ENCODE results near the gene MASP1.
"Not testable (repeated sequence)": the region's sequence is repeated elsewhere in the genome, so short reads cannot be mapped to it uniquely, and the experiment has no call there.

Gene MASP1

DNA sequence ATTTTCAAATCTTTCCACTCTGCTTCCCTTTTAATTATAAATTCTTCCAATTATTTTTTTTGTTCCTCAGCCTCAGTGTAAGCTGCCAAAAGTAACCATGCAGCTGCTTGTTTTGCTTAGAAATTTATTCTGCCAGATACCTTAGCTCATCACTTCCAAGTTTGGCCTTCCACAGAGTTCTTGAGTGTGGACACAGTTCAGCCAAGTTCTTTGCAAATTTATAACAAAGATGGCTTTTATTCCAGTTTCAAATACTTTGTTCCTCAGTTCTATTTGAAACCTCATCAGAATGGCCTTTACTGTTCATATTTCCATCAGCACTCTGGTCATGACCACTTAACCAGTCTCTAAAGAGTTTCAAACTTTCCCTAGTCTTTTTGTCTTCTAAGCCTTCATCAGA, 83.9 kb downstream of the MASP1 start:
- no peak overlapping the region for H3K9ac ChIP-seq (ENCODE audit: insufficient read length)
- no peaks in the 10 kb centered on the region for H3K9me3 ChIP-seq (ENCODE audit: low read depth, low read length)
- DNase-seq (ENCODE audit: low read depth, low spot score) = no peak
- no peaks in the 10 kb centered on the region for H3K36me3 ChIP-seq (ENCODE audit: insufficient read depth, low read length)
- H3K4me3 ChIP-seq = no peak overlapping the region
- TF ChIP-seq FOXP2 (optimal IDR thresholded peaks at IDR 0.05; ENCODE audit: control extremely low read depth, extremely low read length, insufficient read depth) (no peak), EZH2 (IDR thresholded peaks at IDR 0.05) (no peak), POLR2AphosphoS5 (IDR thresholded peaks at IDR 0.05; ENCODE audit: borderline replicate concordance, low read depth, low read length) (no peak)
- H3K27ac ChIP-seq = no peak overlapping the region

GRCh38 chr3:187207062-187207461, 84.5 kb downstream of the MASP1 start:
- H3K4me3 ChIP-seq = no peak overlapping the region
- TF ChIP-seq FOXP2 (optimal IDR thresholded peaks at IDR 0.05; ENCODE audit: control extremely low read depth, extremely low read length, insufficient read depth) (no peak), POLR2AphosphoS5 (IDR thresholded peaks at IDR 0.05; ENCODE audit: borderline replicate concordance, low read depth, low read length) (no peak), EZH2 (IDR thresholded peaks at IDR 0.05) (no peak)
- no peak overlapping the region for H3K27ac ChIP-seq
- DNase-seq (ENCODE audit: low read depth, low spot score) = no peak
- no peak overlapping the region for H3K9ac ChIP-seq (ENCODE audit: insufficient read length)
- H3K9me3 ChIP-seq (ENCODE audit: low read depth, low read length) = no peaks in the 10 kb centered on the region
- no peaks in the 10 kb centered on the region for H3K36me3 ChIP-seq (ENCODE audit: insufficient read depth, low read length)

DNA sequence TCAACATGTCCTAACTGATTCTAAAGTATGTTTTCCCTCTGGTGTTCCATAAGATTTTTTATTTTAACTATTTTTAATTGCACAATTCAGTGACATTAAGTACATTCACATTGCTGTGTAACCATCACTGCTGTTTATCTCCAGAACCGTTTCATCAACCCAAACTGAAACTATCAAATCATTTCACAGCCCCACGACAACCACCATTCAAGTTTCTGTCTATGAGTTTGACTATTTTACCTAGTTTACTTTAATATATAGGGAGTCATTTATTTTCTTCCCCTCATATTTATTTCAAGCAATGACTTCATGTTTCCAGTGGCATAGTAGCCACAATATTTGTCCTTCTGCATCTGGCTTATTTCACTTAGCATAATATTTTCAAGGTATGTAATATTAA, 85.9 kb downstream of the MASP1 start:
- Histone ChIP-seq H3K27ac (no peak overlapping the region), H3K9ac (ENCODE audit: insufficient read length) (no peak overlapping the region), H3K9me3 (ENCODE audit: low read depth, low read length) (no peaks in the 10 kb centered on the region), H3K36me3 (ENCODE audit: insufficient read depth, low read length) (no peaks in the 10 kb centered on the region), H3K4me3 (no peak overlapping the region)
- DNase-seq (ENCODE audit: low read depth, low spot score) = no peak
- no peak for TF ChIP-seq FOXP2 (optimal IDR thresholded peaks at IDR 0.05; ENCODE audit: control extremely low read depth, extremely low read length, insufficient read depth)
- TF ChIP-seq POLR2AphosphoS5 (IDR thresholded peaks at IDR 0.05; ENCODE audit: borderline replicate concordance, low read depth, low read length) = no peak
- TF ChIP-seq EZH2 (IDR thresholded peaks at IDR 0.05) = no peak

DNA sequence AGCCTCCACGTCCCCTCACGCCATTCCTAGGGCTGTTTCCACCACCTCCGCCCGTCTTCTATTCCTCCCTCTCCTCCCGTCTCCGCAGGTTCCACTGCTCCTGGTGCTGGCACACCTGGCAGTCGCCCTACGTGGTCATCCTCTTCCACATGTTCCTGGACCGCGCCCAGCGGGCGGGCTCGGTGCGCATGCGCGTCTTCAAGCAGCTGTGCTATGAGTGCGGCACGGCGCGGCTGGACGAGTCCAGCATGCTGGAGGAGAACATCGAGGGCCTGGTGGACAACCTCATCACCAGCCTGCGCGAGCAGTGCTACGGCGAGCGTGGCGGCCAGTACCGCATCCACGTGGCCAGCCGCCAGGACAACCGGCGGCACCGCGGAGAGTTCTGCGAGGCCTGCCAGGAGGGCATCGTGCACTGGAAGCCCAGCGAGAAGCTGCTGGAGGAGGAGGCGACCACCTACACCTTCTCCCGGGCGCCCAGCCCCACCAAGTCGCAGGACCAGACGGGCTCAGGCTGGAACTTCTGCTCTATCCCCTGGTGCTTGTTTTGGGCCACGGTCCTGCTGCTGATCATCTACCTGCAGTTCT, 92.0 kb downstream of the MASP1 start:
- H3K36me3 ChIP-seq (ENCODE audit: insufficient read depth, low read length); H3K9ac ChIP-seq (ENCODE audit: insufficient read length); H3K27ac ChIP-seq; H3K4me3 ChIP-seq; DNase-seq (ENCODE audit: low read depth, low spot score); H3K9me3 ChIP-seq (ENCODE audit: low read depth, low read length): not testable (repeated sequence)

GRCh38 chr3:187198490-187198889, 93.0 kb downstream of the MASP1 start:
- TF ChIP-seq POLR2AphosphoS5 (IDR thresholded peaks at IDR 0.05; ENCODE audit: borderline replicate concordance, low read depth, low read length) (no peak), EZH2 (IDR thresholded peaks at IDR 0.05) (no peak), FOXP2 (optimal IDR thresholded peaks at IDR 0.05; ENCODE audit: control extremely low read depth, extremely low read length, insufficient read depth) (no peak)
- H3K9ac ChIP-seq (ENCODE audit: insufficient read length) = no peak overlapping the region
- no peak overlapping the region for H3K4me3 ChIP-seq
- no peaks in the 10 kb centered on the region for H3K9me3 ChIP-seq (ENCODE audit: low read depth, low read length)
- H3K36me3 ChIP-seq (ENCODE audit: insufficient read depth, low read length) = no peaks in the 10 kb centered on the region
- no peak overlapping the region for H3K27ac ChIP-seq
- no peak for DNase-seq (ENCODE audit: low read depth, low spot score)

- Histone ChIP-seq H3K9me3 (ENCODE audit: low read depth, low read length) (no peaks in the 10 kb centered on the region), H3K4me3 (no peak within 1 kb of the TSS), H3K9ac (ENCODE audit: insufficient read length) (no peak within 1 kb of the TSS), H3K27ac (no peak within 1 kb of the TSS), H3K36me3 (ENCODE audit: insufficient read depth, low read length) (no peaks in the 10 kb centered on the region)
- TF ChIP-seq FOXP2 (optimal IDR thresholded peaks at IDR 0.05; ENCODE audit: control extremely low read depth, extremely low read length, insufficient read depth) = no peak
- DNase-seq (ENCODE audit: low read depth, low spot score) = no peak
These were observed 94.2 kb downstream of the MASP1 start, which contains the start of gene RTP1 for GRCh38 chr3:187197335-187197649. RTP1 (plus strand) TSS chr3:187197486; CDS start chr3:187197516, 30 bp downstream.

- H3K9me3 ChIP-seq (ENCODE audit: low read depth, low read length) = no peaks in the 10 kb centered on the region
- DNase-seq (ENCODE audit: low read depth, low spot score) = no peak
- TF ChIP-seq POLR2AphosphoS5 (IDR thresholded peaks at IDR 0.05; ENCODE audit: borderline replicate concordance, low read depth, low read length) (no peak), EZH2 (IDR thresholded peaks at IDR 0.05) (no peak), FOXP2 (optimal IDR thresholded peaks at IDR 0.05; ENCODE audit: control extremely low read depth, extremely low read length, insufficient read depth) (no peak)
- no peak overlapping the region for H3K4me3 ChIP-seq
- H3K9ac ChIP-seq (ENCODE audit: insufficient read length) = no peak overlapping the region
- H3K27ac ChIP-seq = no peak overlapping the region
- H3K36me3 ChIP-seq (ENCODE audit: insufficient read depth, low read length) = no peaks in the 10 kb centered on the region
These were observed 94.8 kb downstream of the MASP1 start for GRCh38 chr3:187196573-187197334.

- no peak for TF ChIP-seq POLR2AphosphoS5 (IDR thresholded peaks at IDR 0.05; ENCODE audit: borderline replicate concordance, low read depth, low read length)
- no peak for TF ChIP-seq EZH2 (IDR thresholded peaks at IDR 0.05)
- TF ChIP-seq FOXP2 (optimal IDR thresholded peaks at IDR 0.05; ENCODE audit: control extremely low read depth, extremely low read length, insufficient read depth) = no peak
These were observed 98.4 kb downstream of the MASP1 start for GRCh38 chr3:187193181-187193580.

DNA sequence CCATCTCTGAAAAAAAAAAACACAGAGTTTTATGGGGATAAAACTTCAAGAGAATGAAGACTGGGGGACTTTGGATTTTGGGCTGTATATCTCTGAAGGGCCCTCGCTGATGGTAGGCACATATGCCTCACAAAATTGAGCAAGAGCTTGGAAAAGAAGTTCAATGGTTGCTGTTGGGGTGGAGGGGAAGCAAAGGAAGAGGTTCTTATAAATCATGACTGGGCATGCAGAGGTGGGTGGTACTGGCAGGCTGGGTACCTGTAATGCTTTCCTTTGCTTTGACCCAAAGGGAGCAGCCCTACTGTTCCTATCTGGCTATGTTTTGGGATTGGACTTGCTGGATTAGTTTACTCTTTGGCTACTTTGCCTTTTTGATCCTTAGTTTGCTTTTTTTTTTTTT, 100.3 kb downstream of the MASP1 start:
- H3K36me3 ChIP-seq (ENCODE audit: insufficient read depth, low read length) = no peaks in the 10 kb centered on the region
- no peak for DNase-seq (ENCODE audit: low read depth, low spot score)
- no peaks in the 10 kb centered on the region for H3K9me3 ChIP-seq (ENCODE audit: low read depth, low read length)
- H3K9ac ChIP-seq (ENCODE audit: insufficient read length) = no peak overlapping the region
- H3K27ac ChIP-seq = no peak overlapping the region
- no peak overlapping the region for H3K4me3 ChIP-seq
- TF ChIP-seq FOXP2 (optimal IDR thresholded peaks at IDR 0.05; ENCODE audit: control extremely low read depth, extremely low read length, insufficient read depth) = no peak
- TF ChIP-seq POLR2AphosphoS5 (IDR thresholded peaks at IDR 0.05; ENCODE audit: borderline replicate concordance, low read depth, low read length) = no peak
- TF ChIP-seq EZH2 (IDR thresholded peaks at IDR 0.05) = no peak

More at GRCh38 chr3:187193181-187193580, 98.4 kb downstream of the MASP1 start:
- Histone ChIP-seq H3K36me3 (ENCODE audit: insufficient read depth, low read length) (no peaks in the 10 kb centered on the region), H3K9ac (ENCODE audit: insufficient read length) (no peak overlapping the region), H3K4me3 (no peak overlapping the region), H3K27ac (no peak overlapping the region), H3K9me3 (ENCODE audit: low read depth, low read length) (no peaks in the 10 kb centered on the region)
- no peak for DNase-seq (ENCODE audit: low read depth, low spot score)

Measured in SK-N-MC (cell line).